H1 (cell line): ENCODE results near the gene IGSF1. TPM values are rescaled to one million over a fixed set of nuclear protein-coding genes. Genes with fewer than 3 reads are reported as not detected.

Experiments used
- CTBP2 ChIP-seq: IDR thresholded peaks from 2 replicates; pipeline ENCODE4 v1.7.0; 2011; ENCODE audit warnings: borderline replicate concordance, mild to moderate bottlenecking, moderate library complexity, mixed read lengths, low read length; ENCODE audit not compliant: insufficient read depth, insufficient read length
- polyA plus RNA-seq, 7 experiments: library from polyadenylated mRNA; depleted of rRNA in 3 of 7; stranded (reverse) in 5 of 7; unstranded in 2 of 7; fragments of >200 nt in 5 of 7; fragments of 200-250 nt in 2 of 7; gene quantifications; 1 replicate in 5 of 7; 2 replicates in 1 of 7; 4 replicates in 1 of 7; pipeline versions ENCODE4 v1.2.1 to v1.2.3, GENCODE V29; 2011 to 2013; ENCODE audit warnings: missing spikeins in 2 of 7, mixed read lengths in 2 of 7
- total RNA-seq: library from RNA; stranded (reverse); fragmentation: NEBNext Ultra II Directional; extraction: Animal tissue kit (Norgen Biotek cat#: 25700); gene quantifications from 2 replicates; pipeline ENCODE4 v1.2.1, GENCODE V29; 2021

The IGSF1 gene
- total and polyA plus RNA-seq, 2 of the 8 experiments (the other 6 are each of a cell fraction or from before 2014, with no cell fraction given) = 23.1 to 39.9 TPM

- no peak for TF ChIP-seq CTBP2
- TF ChIP-seq, all 59 proteins: peak for 0
Measured at GRCh38 chrX:131288188-131288587, 918 bp downstream of the IGSF1 start (continued).
